ENCODE data around the gene HOGA1. TPM values are rescaled to one million over a fixed set of nuclear protein-coding genes. Genes with fewer than 3 reads are reported as not detected.
"Not testable (repeated sequence)": the region's sequence is repeated elsewhere in the genome, so short reads cannot be mapped to it uniquely, and the experiment has no call there.

HOGA1 gene
- total and polyA plus RNA-seq, 2 donors (not counting 1 experiment from before 2014, with no cell fraction given), result 0.58 to 1.5 TPM

GRCh38 chr10:97575127-97575668 lies 9.0 kb upstream of the HOGA1 start:
- H3K79me2 ChIP-seq (ENCODE audit: control insufficient read depth, insufficient read depth, low read length), result no peaks in the 10 kb centered on the region
- H3K4me2 ChIP-seq (ENCODE audit: extremely low read depth, insufficient read depth, low read length), result no peak overlapping the region
- no peaks in the 10 kb centered on the region for H3K27me3 ChIP-seq (ENCODE audit: control insufficient read depth, insufficient read depth, low read length)
- no peaks in the 10 kb centered on the region for H4K20me1 ChIP-seq (ENCODE audit: control insufficient read depth, extremely low read depth, insufficient read depth, low read length)
- TF ChIP-seq EZH2 (IDR thresholded peaks at IDR 0.05; ENCODE audit: low read length, missing control alignments), result no peak
- no peak overlapping the region for H3K4me3 ChIP-seq (replicated peaks in 1 of 4; ENCODE audit: control extremely low read depth in 1 of 4, insufficient read depth in 1 of 4, low read depth in 3 of 4, low read length in 4 of 4)
- peaks cover 1% of the 10 kb centered on the region for H3K36me3 ChIP-seq (ENCODE audit: control insufficient read depth, insufficient read depth, low read length)
- no peaks in the 10 kb centered on the region for H3K9me3 ChIP-seq (ENCODE audit: control insufficient read depth, insufficient read depth, low read depth, low read length)
- peaks cover 3% of the 10 kb centered on the region for H3K4me1 ChIP-seq (ENCODE audit: control insufficient read depth, extremely low read depth, insufficient read depth, low read length)
- no peak overlapping the region for H3K9ac ChIP-seq (ENCODE audit: insufficient read depth, low read length)
- H3K27ac ChIP-seq (ENCODE audit: insufficient read depth, low read length), result no peak overlapping the region
- H2AFZ ChIP-seq (ENCODE audit: low read length), result no peak overlapping the region
- no peak for DNase-seq (ENCODE audit: low read depth in 2 of 2)

- not testable (repeated sequence) for H3K27ac ChIP-seq (ENCODE audit: insufficient read depth, low read length); H3K4me1 ChIP-seq (ENCODE audit: control insufficient read depth, extremely low read depth, insufficient read depth, low read length); H3K4me3 ChIP-seq (replicated peaks in 1 of 4; ENCODE audit: control extremely low read depth in 1 of 4, insufficient read depth in 1 of 4, low read depth in 3 of 4, low read length in 4 of 4); H3K9me3 ChIP-seq (ENCODE audit: control insufficient read depth, insufficient read depth, low read depth, low read length); H3K36me3 ChIP-seq (ENCODE audit: control insufficient read depth, insufficient read depth, low read length); H3K4me2 ChIP-seq (ENCODE audit: extremely low read depth, insufficient read depth, low read length); H3K9ac ChIP-seq (ENCODE audit: insufficient read depth, low read length); H3K27me3 ChIP-seq (ENCODE audit: control insufficient read depth, insufficient read depth, low read length); H4K20me1 ChIP-seq (ENCODE audit: control insufficient read depth, extremely low read depth, insufficient read depth, low read length); H2AFZ ChIP-seq (ENCODE audit: low read length); H3K79me2 ChIP-seq (ENCODE audit: control insufficient read depth, insufficient read depth, low read length); DNase-seq (ENCODE audit: low read depth in 2 of 2)
Measured at GRCh38 chr10:97576487-97576886, 7.7 kb upstream of the HOGA1 start.

- peaks cover 3% of the 10 kb centered on the region for H3K4me1 ChIP-seq (ENCODE audit: control insufficient read depth, extremely low read depth, insufficient read depth, low read length)
- no peak overlapping the region for H2AFZ ChIP-seq (ENCODE audit: low read length)
- H3K27me3 ChIP-seq (ENCODE audit: control insufficient read depth, insufficient read depth, low read length), result no peaks in the 10 kb centered on the region
- no peaks in the 10 kb centered on the region for H3K9me3 ChIP-seq (ENCODE audit: control insufficient read depth, insufficient read depth, low read depth, low read length)
- no peak for TF ChIP-seq EZH2 (IDR thresholded peaks at IDR 0.05; ENCODE audit: low read length, missing control alignments)
- no peak for TF ChIP-seq CTCF (conservative IDR thresholded peaks at IDR 0.05 in 1 of 2, IDR thresholded peaks at IDR 0.05 in 1 of 2; ENCODE audit: low read depth in 1 of 2, low read length in 2 of 2)
- H3K27ac ChIP-seq (ENCODE audit: insufficient read depth, low read length), result no peak overlapping the region
- H3K9ac ChIP-seq (ENCODE audit: insufficient read depth, low read length), result no peak overlapping the region
- no peaks in the 10 kb centered on the region for H3K36me3 ChIP-seq (ENCODE audit: control insufficient read depth, insufficient read depth, low read length)
- no peaks in the 10 kb centered on the region for H3K79me2 ChIP-seq (ENCODE audit: control insufficient read depth, insufficient read depth, low read length)
- H3K4me2 ChIP-seq (ENCODE audit: extremely low read depth, insufficient read depth, low read length), result no peak overlapping the region
- no peak overlapping the region for H3K4me3 ChIP-seq (replicated peaks in 1 of 4; ENCODE audit: control extremely low read depth in 1 of 4, insufficient read depth in 1 of 4, low read depth in 3 of 4, low read length in 4 of 4)
- no peak for DNase-seq (ENCODE audit: low read depth in 2 of 2)
- no peaks in the 10 kb centered on the region for H4K20me1 ChIP-seq (ENCODE audit: control insufficient read depth, extremely low read depth, insufficient read depth, low read length)
Measured at GRCh38 chr10:97577701-97578100, 6.5 kb upstream of the HOGA1 start.

- Histone ChIP-seq H4K20me1 (ENCODE audit: control insufficient read depth, extremely low read depth, insufficient read depth, low read length) (no peaks in the 10 kb centered on the region), H3K27me3 (ENCODE audit: control insufficient read depth, insufficient read depth, low read length) (no peaks in the 10 kb centered on the region), H3K79me2 (ENCODE audit: control insufficient read depth, insufficient read depth, low read length) (no peaks in the 10 kb centered on the region), H3K9ac (ENCODE audit: insufficient read depth, low read length) (no peak overlapping the region), H3K4me2 (ENCODE audit: extremely low read depth, insufficient read depth, low read length) (no peak overlapping the region), H3K9me3 (ENCODE audit: control insufficient read depth, insufficient read depth, low read depth, low read length) (no peaks in the 10 kb centered on the region), H2AFZ (ENCODE audit: low read length) (no peak overlapping the region), H3K4me3 (replicated peaks in 1 of 4; ENCODE audit: control extremely low read depth in 1 of 4, insufficient read depth in 1 of 4, low read depth in 3 of 4, low read length in 4 of 4) (peak overlapping the region in 1 of 4 experiments; percentile 34), H3K36me3 (ENCODE audit: control insufficient read depth, insufficient read depth, low read length) (no peaks in the 10 kb centered on the region), H3K27ac (ENCODE audit: insufficient read depth, low read length) (no peak overlapping the region), H3K4me1 (ENCODE audit: control insufficient read depth, extremely low read depth, insufficient read depth, low read length) (peaks cover 3% of the 10 kb centered on the region)
- no peak for DNase-seq (ENCODE audit: low read depth in 2 of 2)
- TF ChIP-seq EZH2 (IDR thresholded peaks at IDR 0.05; ENCODE audit: low read length, missing control alignments), result no peak
- no peak for TF ChIP-seq CTCF (conservative IDR thresholded peaks at IDR 0.05 in 1 of 2, IDR thresholded peaks at IDR 0.05 in 1 of 2; ENCODE audit: low read depth in 1 of 2, low read length in 2 of 2)
Measured at GRCh38 chr10:97578171-97578844, 5.9 kb upstream of the HOGA1 start.
